Right lobe of liver (tissue), 4 donors: ENCODE results near the gene YES1.

ENCODE experiments used
- CTCF ChIP-seq, 4 donors: fragments of 200-600 bp in 3 of 4; fragments of 450-650 bp in 1 of 4; IDR thresholded peaks; one replicate each; pipeline versions ENCODE4 v1.5.1 to v1.8.0; 2016 to 2022; ENCODE audit warnings: antibody characterized with exemption in 4 of 4, mild to moderate bottlenecking in 2 of 4
- POLR2A ChIP-seq: fragments of 450-650 bp; IDR thresholded peaks from one replicate; pipeline ENCODE4 v1.6.1; 2017; ENCODE audit warnings: antibody characterized with exemption, mild to moderate bottlenecking
- donor health status: DM: no; HTN: no; CAD: no.
- donor health status: DM: no; HTN: no; CAD: no.
- donor health status: DM: no; HTN: yes; CAD: no.

- no peak for TF ChIP-seq POLR2A
- no peak for TF ChIP-seq CTCF (IDR thresholded peaks at IDR 0.05)
These were observed 41.5 kb downstream of the YES1 start for GRCh38 chr18:770583-770961.
